ENCODE measurements around the gene MX1.

The MX1 gene

DNA sequence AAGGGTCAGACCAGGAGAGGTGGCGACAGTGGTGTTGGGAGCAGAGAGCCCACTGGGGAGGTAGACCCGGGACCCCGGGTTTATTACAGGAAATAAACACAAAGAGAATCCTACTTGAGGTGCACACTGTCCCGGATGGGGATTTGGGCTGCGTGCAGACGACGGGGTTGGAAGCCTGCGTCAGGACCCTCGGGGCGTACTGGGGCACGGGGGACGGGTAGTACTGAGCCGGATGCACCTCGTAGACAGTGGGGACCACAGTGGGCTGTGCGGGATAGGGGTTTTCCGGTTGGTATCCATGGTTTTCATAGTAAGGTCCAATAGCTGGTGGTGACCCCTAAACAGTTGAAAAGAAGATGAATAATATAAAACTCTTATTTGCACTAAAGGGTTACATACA is 68.2 kb downstream of the MX1 start:
- DNase-seq = no peak

DNA sequence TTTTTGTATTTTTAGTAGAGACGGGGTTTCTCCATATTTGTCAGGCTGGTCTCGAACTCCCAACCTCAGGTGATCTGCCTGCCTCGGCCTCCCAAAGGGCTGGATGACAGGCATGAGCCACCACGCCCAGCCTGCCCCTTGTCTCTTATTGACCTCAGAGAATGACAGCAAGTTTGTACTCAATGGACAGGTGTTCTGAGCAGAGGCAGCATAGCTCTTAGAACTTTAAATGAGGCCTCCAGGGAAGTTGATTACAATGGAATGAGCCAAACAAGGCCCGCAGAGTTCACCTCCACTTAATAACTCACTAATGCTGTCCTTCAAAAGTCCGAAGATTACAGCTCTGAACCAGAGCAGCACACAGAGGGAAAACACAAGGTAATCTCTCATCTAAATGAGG is 71.0 kb downstream of the MX1 start:
- DNase-seq = no peak

DNA sequence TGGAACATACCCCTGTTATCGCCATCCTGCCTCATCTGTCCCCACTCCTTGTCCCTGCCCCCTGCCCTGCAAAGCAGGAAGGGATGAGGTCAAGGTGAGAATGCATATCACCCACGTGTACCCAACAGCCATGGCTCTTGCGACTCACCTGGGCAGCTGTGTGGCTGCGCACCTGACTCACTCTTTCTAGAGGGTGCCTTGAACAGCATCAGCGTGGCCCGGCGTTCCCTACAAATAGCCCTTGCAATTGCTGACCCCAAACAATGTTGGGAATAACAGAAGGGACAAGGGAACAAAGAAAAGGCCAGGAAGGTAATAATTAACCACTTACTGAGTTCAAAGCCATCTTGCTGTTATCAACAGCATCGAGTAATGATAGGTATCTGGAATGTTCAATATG is 71.7 kb downstream of the MX1 start:
- DNase-seq = no peak

DNA sequence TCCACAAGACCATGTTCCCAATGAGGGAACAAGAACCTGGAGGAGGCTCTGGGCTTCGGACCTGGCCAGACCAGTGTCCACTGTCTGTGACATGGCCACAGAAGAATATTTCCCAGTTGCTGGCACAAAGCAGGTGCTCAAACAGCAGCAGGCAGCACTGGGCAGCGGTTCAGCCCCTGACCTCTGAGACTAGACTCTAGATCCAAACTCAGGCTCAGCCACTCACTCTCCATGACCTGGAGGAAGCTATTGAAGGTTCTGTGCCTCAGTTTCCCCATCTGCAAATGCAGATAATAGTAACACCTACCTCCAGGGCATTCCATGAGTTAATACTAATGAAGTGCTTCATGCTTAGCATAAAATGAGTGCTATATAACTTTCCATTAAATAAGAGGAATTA is 73.9 kb downstream of the MX1 start:
- DNase-seq = no peak

DNA sequence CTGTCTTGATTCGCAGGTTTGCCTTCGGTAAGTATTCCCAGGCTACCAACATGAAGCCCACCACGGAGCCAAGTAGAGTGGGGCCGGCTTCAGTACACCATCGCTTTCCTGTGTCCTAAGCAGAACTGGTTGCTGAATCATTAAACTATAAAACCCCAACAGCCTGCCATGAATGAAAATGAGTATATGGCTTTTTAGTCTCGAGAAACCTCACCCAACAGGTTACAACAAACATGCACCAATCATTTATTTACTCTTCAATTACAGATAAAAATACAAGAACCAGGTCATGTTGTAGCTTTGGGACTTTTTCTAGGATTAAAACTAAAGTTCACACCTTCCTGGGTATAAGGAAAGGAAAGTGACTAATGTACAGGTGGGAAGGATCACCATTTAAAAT is 74.3 kb downstream of the MX1 start:
- DNase-seq = no peak

DNA sequence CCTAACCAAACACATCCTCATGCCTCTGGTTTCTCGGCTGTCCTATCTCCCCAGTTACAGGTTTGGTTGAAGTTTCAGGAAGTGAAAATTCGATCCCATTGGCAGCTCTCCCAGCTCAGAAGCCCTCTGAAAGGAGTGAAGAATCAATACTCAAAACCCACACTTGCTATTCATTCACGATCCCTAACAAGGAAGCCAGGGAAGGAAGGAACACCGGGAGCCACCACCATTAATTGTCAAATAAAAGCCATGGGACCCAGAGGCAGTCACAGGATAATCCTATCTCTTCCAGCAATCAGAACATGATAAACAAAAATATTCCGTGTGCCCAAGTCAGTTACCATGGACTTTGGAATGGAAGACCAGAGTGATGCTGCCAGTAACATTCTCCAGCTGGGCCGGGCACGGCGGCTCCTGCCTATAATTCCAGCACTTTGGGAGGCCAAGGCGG is 74.9 kb downstream of the MX1 start:
- no peak for DNase-seq

DNA sequence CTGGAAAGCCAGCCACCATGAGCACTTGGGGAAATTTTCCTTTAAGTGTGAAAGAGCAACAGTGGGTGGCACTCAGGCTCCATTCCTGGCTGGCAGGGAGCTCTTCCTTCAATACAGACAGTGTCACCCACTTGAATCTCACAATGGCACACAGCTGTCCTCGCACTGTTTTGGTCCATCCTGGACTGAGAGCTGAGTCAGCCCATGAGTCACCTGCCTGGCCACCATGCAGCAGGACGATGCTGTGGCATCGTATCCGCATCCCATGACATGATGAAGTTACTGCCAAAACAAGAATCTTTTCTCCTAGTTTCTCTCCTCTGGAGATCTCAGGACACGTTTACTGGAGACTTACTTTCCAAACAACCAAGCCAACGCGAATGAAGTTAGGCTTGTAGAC is 75.9 kb downstream of the MX1 start:
- no peak for DNase-seq

DNA sequence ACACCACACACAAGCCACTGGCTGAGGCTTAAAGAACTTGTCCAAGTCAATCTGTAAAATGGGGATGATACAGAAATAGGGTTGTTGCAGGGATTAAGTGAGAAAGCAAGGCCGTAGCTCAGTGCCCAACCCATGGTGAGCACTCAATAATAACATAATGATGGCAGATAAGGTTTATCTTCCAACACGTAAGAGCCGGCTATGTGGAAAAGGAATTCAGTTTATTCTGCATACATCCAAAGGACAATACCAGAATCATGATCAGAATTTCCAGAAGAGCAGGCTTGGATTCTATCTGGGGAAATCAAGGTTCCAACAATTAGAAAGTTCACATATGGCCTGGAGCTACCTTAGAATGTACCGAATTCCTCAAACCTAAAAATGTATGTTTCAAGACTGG is 77.3 kb downstream of the MX1 start:
- no peak for DNase-seq

DNA sequence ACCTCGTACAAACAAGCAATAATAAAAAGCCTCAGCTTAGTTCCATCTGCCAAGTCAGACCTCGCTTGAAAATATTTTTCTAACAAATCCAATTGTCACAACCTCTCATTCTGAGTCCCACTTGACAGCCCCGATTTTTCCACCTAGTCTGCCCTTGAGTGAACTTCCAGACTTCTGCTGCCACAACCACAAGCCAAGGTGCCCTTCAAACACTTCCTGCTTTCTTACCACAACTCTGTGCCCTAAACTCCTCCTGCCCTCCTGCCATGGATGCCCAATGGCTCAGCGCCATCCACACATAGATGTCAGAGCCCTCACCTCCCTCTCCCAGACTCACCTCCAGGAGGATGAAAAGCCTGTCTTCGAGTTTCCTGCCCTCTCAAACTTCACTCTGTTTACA is 78.0 kb downstream of the MX1 start:
- no peak for DNase-seq

DNA sequence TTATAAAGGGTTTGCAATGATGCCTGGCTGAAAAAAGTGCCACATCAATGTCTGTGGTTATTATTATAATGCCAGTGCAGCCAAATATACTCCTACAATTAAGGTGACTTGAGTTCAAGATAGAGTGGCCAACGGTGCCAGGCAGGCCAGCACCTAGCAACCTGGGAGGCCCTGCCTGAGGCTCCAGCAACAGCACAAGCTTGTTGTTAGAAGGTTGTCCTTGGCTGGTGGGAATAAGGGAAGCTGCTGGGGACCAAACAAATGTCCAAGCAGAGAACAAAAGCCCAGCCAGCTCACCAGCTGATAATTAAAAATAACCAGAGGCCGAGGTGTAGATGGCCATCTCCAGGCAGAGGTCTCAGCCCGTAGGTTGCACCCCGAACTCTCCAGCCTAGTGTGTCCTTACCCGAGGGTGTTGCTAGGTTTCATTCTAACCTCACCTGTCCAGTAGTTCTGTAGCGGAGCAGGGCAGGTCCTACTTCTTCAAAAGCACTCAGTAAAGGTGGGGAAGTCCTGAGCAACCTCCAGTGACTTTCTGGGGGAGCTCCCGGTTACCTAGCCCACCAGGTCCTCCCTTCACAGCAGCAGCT is 80.1 kb downstream of the MX1 start:
- DNase-seq = no peak

DNA sequence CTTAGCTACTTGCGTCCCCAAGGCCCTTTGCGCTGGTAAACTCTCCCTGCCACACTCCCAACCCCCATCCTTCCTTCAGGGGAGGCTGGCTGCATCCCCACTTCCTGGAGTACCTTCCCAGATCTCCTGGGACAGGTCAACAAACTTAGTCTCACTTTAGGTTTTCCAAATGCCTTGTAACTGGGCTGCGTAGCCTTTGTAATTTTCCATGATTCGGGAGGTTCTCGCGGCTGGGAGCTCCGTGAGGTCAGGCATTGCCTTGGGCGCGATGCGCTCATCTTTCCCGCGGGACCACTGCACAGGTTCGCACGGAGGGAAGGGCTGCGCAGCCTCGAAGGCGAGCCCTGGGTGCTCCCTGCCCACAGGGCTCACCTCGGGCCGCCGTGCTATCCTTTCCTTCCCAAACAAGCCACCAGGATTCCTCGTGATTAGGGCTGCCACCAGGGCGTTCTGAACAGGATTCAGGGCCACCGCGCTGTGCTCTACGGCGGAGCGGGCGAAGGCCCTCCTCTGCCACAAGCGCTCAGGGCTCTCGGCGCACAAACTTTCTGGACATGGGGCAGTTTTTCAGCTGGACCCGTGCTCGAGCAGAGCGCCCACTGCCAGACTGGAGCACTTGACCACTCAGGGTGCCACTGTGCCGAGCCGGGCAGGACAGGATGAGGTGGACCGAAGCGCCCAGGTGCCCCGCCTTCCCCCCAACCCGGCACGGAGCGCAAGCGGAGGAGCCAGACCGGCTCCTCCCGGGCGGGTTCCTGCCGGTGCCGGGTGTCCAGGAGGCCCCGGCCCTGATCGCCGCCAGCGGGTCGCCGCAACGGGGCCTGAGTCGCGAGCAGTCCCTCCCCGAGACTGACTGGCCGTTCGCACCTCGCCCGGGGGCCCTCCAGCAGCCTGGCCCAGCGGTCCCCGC is 80.8 kb downstream of the MX1 start:
- no peak for DNase-seq

DNA sequence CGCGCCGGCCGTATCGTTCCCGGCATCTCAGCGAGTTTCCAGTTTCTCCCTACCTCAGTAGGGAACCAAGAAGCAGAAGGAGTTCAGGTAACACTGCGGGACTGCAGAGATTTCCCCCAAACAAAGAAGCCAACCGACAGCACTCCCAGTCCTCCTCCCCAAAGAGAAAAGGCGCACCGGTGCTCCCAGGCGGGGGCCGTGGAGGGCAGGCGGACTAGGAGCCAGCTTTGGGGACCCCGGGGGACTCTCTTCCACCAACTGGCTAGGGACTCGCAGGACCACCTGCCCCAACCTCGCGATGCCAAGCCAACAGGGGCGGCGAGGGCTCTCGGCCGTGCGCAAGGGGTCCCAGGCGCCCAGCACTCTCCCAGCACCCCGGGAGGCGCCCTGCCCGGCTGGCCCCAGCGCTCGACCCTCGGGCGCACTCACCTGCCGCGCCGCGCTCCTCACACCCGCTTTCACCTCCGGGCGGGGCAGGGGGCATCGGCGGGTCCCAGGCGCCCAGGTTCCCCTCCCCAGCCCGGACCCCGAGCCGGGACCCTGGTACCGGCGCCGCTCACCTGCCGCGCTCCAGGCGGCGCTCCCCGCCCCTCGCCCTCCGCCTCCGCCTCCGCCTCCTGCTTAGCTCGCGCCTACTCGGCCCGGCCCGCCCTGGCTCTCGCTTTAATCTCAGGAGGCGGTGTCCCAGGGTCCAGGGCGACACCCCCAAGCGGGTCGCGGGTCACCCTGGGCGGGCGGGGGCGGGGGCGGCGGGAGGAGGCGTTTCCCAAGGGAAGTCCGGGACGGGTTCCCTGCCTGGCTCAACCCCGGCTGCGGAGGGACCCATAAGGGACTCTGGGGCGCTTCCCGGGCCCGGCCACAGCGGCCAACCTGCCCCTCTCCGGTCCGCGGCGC is 81.7 kb downstream of the MX1 start, which contains the start of gene TMPRSS2:
Gene TMPRSS2, minus strand, starts transcription at position 638 of the 894 bp plus-strand sequence. CDS start 10,025 bp downstream, outside the sequence.
- no peak for DNase-seq

DNA sequence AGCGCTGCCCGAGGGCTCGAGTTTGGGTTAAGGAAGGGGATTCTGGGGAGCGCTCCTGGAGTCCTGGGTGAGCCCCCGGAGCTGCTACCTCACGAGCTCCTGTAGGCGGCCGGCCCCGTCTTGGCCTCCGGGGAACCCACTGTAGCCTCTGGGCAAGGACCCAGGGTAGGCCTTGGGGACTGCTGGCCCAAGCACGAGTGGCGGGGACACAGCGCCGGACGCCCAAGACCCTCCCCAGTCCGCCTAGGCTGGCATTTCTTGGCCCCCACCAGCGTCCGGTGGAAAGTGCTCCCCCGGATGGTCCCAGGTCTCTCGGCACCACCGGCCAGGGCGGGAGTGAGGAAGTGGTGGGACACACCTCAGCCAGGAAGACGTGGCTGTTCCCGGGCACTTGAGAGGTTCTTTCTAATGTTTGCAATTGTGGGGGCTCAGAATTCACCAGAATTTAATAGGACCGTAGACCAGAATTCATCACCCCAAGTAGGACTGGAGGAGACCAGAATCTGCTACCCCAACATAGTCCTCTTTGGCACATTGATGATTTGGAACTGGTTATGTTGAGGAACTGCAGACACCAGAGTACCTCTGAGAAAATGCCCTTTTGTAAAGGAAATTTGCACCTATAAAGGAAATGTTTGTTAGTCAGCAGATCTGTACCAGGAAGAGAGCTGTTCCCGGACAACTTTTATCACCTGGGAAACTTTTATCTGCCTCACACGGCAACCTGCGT is 82.5 kb downstream of the MX1 start:
- no peak for DNase-seq
